Stimulated activated naive CD8-positive, alpha-beta T cell treated with anti-CD3 and anti-CD28 coated beads, Interleukin-15, amount 100 ng/mL, for 72 hours (primary cell): ENCODE results near the gene NFKB2.
A peak's percentile ranks its signal among the peaks of the same experiment; 100 is the strongest.

Experiments
- ATAC-seq: fragments of 150-1000 bp; cut with Tn5 transposase; 2 replicates; pipeline ENCODE4 v1.10.0; 2021; ENCODE audit warnings: mild to moderate bottlenecking, moderate library complexity
- DNase-seq, 2 donors: peaks; one replicate each; pipeline ENCODE4 v3.0.0; 2021 to 2022
- H3K27ac Mint-ChIP-seq, 2 donors: one replicate each; pipeline ENCODE4 v1.8.0; 2022; ENCODE audit warnings: mild to moderate bottlenecking in 2 of 2, mixed read lengths in 2 of 2, moderate library complexity in 2 of 2
- H3K27me3 Mint-ChIP-seq: one replicate; pipeline ENCODE4 v1.8.0; 2022; ENCODE audit warnings: mixed read lengths
- H3K4me1 Mint-ChIP-seq: one replicate; pipeline ENCODE4 v1.8.0; 2022; ENCODE audit warnings: mild to moderate bottlenecking, mixed read lengths
- H3K4me3 Mint-ChIP-seq, 2 donors: one replicate each; pipeline ENCODE4 v1.8.0; 2022; ENCODE audit warnings: mild to moderate bottlenecking in 2 of 2, mixed read lengths in 2 of 2, moderate library complexity in 1 of 2
- H3K9me3 Mint-ChIP-seq, 2 donors: one replicate each; pipeline ENCODE4 v1.8.0; 2022; ENCODE audit warnings: mixed read lengths in 2 of 2

Gene NFKB2

DNA sequence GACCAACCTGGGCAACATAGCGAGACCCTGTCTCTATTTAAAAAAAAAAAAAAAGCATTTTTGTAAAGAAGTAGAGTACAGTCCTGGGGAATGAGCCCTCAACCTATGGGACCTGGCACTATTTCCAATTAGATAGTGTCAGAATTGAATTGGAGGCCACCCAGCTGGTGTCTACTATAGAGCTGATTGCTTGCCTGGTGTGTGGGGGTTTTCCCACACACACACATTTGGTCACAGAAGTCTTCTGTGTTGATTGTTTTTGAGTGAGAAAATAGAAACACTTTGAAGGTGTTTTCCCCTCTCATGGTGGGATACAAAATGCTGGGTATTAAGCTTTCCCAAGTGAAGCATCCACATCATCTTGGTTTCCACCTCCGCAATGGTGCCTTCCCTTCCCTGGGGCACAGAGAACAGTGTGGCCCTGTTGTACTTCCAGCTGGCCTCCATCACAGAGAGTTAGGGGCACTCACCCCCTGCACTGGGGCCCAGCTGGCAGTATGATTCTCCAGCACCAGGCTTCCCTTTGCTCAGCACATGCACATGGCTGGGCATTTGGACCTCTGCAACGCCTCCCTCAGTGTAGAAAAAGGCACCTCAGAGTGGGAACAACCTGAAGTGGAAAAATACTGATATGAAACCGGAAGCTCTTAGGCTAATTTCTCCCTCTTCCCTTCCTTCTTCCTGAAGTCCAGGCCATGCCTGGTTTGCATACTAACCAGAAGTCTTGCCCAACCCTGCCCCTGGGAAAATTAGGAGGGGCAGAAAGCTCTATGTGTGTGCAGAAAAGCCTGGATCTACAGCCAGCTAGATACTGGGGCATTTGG is 10.7 kb upstream of the NFKB2 start:
- DNase-seq (no peak), ATAC-seq (peak; percentile 52)
- Mint-ChIP-seq H3K9me3 (no peaks in the 10 kb centered on the region), H3K4me1 (peaks cover 15% of the 10 kb centered on the region), H3K4me3 (no peak overlapping the region), H3K27ac (peak overlapping the region in 1 of 2 donors; percentile 63), H3K27me3 (no peaks in the 10 kb centered on the region)

DNA sequence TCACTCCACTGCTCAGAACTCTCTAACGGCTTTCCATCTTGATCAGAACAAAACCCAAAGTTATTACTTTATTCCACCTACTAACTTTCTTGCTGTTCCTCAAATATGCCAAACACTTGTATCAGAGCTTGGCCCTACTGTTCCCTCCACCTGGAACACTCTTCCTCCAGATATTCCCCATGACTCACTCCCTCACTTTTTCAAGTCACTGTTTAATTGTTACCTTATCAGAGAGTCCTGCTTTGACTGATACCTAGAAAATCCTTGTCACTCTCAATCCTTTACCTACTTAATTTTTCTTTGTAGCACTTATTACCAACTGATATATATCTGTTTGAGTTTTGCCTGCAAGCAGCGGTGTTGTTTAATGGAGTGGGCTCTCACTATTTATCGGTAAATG is 5.6 kb upstream of the NFKB2 start:
- Mint-ChIP-seq H3K27ac (no peak overlapping the region), H3K4me3 (no peak overlapping the region), H3K4me1 (peaks cover 32% of the 10 kb centered on the region), H3K27me3 (no peaks in the 10 kb centered on the region), H3K9me3 (no peaks in the 10 kb centered on the region)
- ATAC-seq (no peak), DNase-seq (no peak)

DNA sequence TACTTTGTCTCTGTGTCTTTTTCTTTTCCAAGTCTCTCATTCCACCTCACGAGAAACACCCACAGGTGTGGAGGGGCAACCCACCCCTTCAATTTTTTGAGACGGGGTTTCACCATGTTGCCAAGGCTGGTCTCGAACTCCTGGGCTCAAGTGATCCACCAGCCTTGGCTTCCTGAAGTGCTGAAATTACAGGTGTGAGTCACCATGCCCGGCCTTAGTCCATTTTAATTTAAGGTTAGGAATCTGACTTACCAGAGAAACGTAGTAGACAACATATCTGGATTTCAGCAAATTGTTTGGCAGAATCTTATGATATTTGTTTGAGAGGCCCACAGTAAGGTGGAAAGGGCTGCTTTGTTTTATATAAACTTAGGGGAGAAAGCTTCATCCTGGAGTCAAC is 3.2 kb upstream of the NFKB2 start:
- DNase-seq (no peak), ATAC-seq (no peak)
- peaks cover 40% of the 10 kb centered on the region for H3K4me1 Mint-ChIP-seq
- H3K27me3 Mint-ChIP-seq, result no peaks in the 10 kb centered on the region
- H3K27ac Mint-ChIP-seq, result no peak overlapping the region
- no peaks in the 10 kb centered on the region for H3K9me3 Mint-ChIP-seq
- peak overlapping the region in 1 of 2 donors; percentile 86 for H3K4me3 Mint-ChIP-seq

DNA sequence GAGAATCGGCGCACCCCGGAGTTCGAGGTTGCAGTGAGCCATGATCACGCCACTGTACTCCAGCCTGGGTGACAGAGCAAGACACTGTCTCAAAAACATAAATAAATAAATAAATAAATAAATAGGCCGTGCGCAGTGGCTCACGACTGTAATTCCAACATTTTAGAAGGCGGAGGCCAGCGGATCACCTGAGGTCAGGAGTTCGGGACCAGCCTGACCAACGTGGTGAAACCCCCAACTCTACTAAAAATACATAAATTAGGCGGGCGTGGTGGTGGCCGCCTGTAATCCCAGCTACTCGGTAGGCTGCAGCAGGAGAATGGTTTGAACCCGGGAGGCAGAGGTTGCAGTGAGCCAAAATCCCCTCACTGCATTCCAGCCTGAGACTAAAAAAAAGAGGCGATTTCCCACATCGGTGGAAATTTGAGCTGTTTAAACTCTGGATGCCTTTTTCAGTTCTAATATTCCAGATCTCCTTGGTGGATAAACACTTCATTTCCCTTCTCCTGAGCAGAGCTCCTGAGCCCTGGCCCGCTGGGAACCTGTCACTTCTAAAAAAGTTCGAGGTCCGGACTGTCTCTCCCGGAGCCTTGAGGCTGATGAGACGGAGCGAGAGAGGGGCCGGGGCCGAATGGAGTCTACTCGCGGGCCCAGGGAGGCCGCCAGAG is 2.0 kb upstream of the NFKB2 start:
- H3K27me3 Mint-ChIP-seq, result no peaks in the 10 kb centered on the region
- H3K27ac Mint-ChIP-seq, result peak overlapping the region; percentile 98 to 99
- DNase-seq (no peak), ATAC-seq (no peak)
- no peaks in the 10 kb centered on the region for H3K9me3 Mint-ChIP-seq
- peaks cover 53% of the 10 kb centered on the region for H3K4me1 Mint-ChIP-seq
- peak overlapping the region; percentile 86 to 96 for H3K4me3 Mint-ChIP-seq

DNA sequence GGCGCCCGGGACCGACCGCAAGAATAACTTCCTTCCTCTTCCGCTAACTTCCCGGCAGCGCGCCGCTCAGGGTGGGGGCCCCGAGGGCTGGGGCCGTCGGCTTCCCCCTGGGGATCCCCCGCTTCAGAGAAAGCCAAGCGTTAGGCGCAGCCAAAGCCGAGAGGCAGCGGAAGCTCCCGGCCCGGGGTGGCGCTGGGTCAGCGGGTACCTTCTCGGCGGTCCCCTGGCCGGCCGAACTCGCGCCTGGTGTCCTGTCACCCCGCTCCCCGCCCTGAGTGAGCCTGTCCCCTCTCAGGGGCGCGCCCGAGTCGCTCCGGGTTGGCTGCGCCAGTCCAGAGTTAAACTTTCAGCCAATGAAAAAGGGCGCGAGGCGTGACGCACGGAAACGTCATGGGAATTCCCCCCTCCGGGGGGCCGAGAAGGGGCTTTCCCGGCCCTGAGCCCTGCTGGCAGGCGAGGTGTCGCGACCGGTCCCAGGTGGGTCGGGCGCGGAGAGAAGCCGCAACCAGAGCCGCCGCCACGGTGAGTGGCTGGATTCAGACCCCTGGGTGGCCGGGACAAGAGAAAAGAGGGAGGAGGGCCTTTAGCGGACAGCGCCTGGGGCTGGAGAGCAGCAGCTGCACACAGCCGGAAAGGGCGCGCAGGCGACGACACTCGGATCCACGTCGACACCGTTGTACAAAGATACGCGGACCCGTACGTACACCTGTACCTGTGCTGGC is 1.3 kb upstream of the NFKB2 start:
- H3K27ac Mint-ChIP-seq, result peak overlapping the region; percentile 98 to 99

DNA sequence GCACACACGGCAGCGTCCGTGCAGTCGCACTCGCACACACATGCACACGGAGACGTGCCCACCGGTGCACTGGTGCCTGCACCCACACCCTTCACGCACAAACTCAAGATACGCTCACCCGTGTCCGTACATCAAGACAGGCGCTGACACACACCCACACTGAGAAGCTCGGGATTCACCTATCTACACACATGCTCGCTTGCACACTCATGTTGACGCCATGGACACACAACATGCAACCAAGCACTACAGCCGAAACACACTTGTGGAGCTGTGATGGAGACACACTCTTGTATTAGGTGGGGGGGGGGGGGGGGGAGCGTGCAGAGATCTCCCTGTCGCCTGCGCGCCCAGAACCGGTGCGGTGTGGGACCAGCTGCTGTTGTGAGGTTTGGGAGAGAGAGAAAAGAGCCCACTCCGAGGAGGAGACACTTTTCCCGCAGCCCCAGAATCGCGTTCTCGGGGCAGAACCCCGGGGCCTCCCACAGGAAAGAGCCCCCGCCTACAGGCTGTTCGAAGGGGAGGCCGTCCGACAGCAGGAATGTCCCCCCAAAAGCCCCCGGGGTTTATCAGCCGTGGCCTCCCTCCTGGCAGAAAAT is 605 bp upstream of the NFKB2 start:
- Mint-ChIP-seq H3K4me3 (peak overlapping the region; percentile 86 to 96), H3K27ac (peak overlapping the region; percentile 98 to 99), H3K9me3 (no peaks in the 10 kb centered on the region), H3K4me1 (peaks cover 65% of the 10 kb centered on the region), H3K27me3 (no peaks in the 10 kb centered on the region)
- DNase-seq, result peak; percentile 82 to 91
- ATAC-seq, result peak; percentile 41

More for the DNA sequence above, 1.3 kb upstream of the NFKB2 start:
- H3K4me3 Mint-ChIP-seq, result peak overlapping the region; percentile 86 to 96
- no peaks in the 10 kb centered on the region for H3K27me3 Mint-ChIP-seq
- no peaks in the 10 kb centered on the region for H3K9me3 Mint-ChIP-seq
- peaks cover 58% of the 10 kb centered on the region for H3K4me1 Mint-ChIP-seq
- peak; percentile 100 for DNase-seq
- ATAC-seq, result peak; percentile 90

DNA sequence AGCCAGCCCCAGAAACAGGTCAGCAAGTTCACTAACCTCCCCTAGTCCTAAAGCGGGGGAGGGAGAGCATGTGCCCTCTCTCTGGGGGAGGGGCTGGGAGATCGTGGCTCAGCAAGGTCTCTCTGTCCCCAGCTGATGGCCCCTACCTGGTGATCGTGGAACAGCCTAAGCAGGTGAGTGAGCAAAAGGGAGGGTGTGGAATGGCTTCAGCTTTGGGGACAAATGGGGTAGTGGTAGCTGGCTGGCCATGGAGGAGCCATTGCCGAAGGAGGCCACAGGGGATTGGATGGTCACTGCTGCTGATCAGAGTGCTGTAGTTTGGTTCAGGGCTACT is 779 bp downstream of the NFKB2 start:
- Mint-ChIP-seq H3K4me3 (peak overlapping the region; percentile 86 to 96), H3K9me3 (no peaks in the 10 kb centered on the region), H3K27ac (peak overlapping the region; percentile 98 to 99), H3K4me1 (peaks cover 70% of the 10 kb centered on the region), H3K27me3 (no peaks in the 10 kb centered on the region)
- DNase-seq (peak in 1 of 2 donors; percentile 31), ATAC-seq (no peak)

DNA sequence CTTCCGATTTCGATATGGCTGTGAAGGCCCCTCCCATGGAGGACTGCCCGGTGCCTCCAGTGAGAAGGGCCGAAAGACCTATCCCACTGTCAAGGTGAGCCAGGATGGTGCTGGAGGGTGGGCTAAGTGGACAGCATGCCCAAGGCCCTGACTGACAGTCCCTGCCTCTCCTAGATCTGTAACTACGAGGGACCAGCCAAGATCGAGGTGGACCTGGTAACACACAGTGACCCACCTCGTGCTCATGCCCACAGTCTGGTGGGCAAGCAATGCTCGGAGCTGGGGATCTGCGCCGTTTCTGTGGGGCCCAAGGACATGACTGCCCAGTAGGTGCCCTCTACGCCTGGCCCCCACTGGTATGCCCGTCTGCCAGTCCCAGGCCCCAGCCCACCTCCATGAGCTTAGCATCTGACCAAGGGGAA is 1.2 kb downstream of the NFKB2 start:
- H3K4me1 Mint-ChIP-seq, result peaks cover 74% of the 10 kb centered on the region
- peak overlapping the region; percentile 98 to 99 for H3K27ac Mint-ChIP-seq
- no peaks in the 10 kb centered on the region for H3K9me3 Mint-ChIP-seq
- ATAC-seq, result no peak
- peak overlapping the region; percentile 86 to 96 for H3K4me3 Mint-ChIP-seq
- no peak for DNase-seq
- no peaks in the 10 kb centered on the region for H3K27me3 Mint-ChIP-seq

DNA sequence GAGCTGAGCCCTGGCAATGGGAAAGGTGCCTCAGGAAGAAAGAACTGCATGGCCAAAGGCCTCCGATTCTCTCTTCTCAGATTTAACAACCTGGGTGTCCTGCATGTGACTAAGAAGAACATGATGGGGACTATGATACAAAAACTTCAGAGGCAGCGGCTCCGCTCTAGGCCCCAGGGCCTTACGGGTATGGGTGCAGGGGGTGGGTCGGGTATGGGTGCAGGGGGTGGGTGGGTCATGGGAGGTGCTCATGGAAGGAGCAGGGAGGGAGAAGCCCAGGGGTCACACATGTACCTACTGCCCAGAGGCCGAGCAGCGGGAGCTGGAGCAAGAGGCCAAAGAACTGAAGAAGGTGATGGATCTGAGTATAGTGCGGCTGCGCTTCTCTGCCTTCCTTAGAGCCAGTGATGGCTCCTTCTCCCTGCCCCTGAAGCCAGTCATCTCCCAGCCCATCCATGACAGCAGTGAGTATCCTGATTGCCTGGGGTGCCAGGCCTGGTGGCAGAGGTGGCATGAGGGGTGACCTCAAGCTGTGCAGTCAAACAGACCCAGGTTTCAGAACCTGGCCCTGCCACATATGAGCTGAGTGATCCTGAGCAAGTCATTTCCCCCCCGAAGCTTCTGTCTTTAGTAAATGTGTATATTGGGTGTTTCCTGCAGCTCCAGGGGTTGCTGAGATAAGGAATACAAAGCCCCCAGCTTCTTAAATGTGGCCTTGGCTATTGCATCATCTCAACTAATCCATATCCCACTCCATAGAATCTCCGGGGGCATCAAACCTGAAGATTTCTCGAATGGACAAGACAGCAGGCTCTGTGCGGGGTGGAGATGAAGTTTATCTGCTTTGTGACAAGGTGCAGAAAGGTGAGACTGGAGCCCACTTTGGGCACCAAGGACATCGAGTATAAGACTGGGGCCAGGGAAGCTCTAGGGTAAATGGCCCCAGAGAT is 2.0 kb downstream of the NFKB2 start:
- H3K4me1 Mint-ChIP-seq, result peaks cover 76% of the 10 kb centered on the region
- H3K9me3 Mint-ChIP-seq, result no peaks in the 10 kb centered on the region
- H3K27ac Mint-ChIP-seq, result peak overlapping the region; percentile 71 to 98
- H3K27me3 Mint-ChIP-seq, result no peaks in the 10 kb centered on the region
- no peak for ATAC-seq
- DNase-seq, result peak in 1 of 2 donors; percentile 20
- H3K4me3 Mint-ChIP-seq, result peak overlapping the region; percentile 86 to 96

DNA sequence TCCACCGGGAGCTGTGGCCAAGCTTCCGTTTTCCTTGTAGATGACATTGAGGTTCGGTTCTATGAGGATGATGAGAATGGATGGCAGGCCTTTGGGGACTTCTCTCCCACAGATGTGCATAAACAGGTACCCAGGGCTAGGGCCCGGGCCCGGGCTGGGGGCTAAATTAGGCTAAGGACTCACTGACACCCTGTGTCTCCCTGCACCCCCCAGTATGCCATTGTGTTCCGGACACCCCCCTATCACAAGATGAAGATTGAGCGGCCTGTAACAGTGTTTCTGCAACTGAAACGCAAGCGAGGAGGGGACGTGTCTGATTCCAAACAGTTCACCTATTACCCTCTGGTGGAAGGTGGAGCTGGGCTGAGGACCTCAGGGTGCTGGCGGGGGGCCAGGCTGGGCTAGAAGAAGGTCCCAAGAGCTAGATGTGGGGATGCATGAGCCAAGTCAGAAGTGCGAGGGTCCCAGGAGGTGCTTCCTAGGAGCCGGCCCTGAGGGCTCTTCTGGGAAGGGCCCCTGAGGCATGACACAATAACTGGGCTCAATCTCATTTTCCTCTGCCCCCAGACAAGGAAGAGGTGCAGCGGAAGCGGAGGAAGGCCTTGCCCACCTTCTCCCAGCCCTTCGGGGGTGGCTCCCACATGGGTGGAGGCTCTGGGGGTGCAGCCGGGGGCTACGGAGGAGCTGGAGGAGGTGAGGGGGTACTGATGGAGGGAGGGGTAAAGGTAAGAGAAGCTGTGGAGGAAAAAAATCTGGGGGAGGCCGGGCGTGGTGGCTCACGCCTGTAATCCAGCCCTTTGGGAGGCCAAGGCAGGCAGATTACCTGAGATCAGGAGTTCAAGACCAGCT is 2.9 kb downstream of the NFKB2 start:
- ATAC-seq, result no peak
- Mint-ChIP-seq H3K9me3 (no peaks in the 10 kb centered on the region), H3K27me3 (no peaks in the 10 kb centered on the region), H3K27ac (peak overlapping the region; percentile 33 to 76), H3K4me3 (peak overlapping the region; percentile 86 to 96), H3K4me1 (peaks cover 70% of the 10 kb centered on the region)
- peak in 1 of 2 donors; percentile 21 for DNase-seq

DNA sequence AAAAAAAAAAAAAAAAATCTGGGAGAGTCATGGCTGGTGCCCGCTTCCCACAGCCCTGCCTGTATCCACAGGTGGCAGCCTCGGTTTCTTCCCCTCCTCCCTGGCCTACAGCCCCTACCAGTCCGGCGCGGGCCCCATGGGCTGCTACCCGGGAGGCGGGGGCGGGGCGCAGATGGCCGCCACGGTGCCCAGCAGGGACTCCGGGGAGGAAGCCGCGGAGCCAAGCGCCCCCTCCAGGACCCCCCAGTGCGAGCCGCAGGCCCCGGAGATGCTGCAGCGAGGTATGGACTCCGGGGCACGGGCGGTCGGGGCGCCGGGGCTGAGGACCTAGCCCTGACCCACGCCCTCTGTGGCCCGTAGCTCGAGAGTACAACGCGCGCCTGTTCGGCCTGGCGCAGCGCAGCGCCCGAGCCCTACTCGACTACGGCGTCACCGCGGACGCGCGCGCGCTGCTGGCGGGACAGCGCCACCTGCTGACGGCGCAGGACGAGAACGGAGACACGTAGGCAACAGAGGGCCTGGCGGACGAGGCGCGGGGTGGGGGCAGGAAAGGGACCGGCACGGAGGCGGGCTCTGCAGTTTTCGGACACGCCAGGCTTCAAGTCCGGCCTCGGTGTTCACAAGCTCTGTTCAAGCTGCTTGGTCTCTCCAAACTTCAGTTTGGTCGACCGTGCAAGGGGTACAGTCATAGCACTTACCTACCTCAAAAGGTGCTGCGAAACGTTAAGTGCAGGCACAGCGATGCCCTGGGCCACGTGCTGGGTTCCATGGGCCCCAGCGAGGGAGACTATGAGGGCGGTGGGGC is 3.9 kb downstream of the NFKB2 start:
- H3K27me3 Mint-ChIP-seq, result no peaks in the 10 kb centered on the region
- peak; percentile 89 to 91 for DNase-seq

DNA sequence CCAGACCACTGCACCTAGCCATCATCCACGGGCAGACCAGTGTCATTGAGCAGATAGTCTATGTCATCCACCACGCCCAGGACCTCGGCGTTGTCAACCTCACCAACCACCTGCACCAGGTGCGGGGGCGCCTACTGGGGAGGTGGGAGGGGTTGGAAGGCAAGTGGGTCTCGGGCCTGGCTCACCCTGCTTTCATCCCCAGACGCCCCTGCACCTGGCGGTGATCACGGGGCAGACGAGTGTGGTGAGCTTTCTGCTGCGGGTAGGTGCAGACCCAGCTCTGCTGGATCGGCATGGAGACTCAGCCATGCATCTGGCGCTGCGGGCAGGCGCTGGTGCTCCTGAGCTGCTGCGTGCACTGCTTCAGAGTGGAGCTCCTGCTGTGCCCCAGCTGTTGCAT is 4.6 kb downstream of the NFKB2 start:
- ATAC-seq (no peak), DNase-seq (no peak)
- peak overlapping the region in 1 of 2 donors; percentile 80 for H3K27ac Mint-ChIP-seq
- peaks cover 79% of the 10 kb centered on the region for H3K4me1 Mint-ChIP-seq
- peak overlapping the region; percentile 82 to 96 for H3K4me3 Mint-ChIP-seq
- H3K9me3 Mint-ChIP-seq, result no peaks in the 10 kb centered on the region
- no peaks in the 10 kb centered on the region for H3K27me3 Mint-ChIP-seq

More for the DNA sequence above, 3.9 kb downstream of the NFKB2 start:
- peak; percentile 58 for ATAC-seq
- H3K27ac Mint-ChIP-seq, result peak overlapping the region; percentile 33 to 87
- H3K9me3 Mint-ChIP-seq, result no peaks in the 10 kb centered on the region
- peaks cover 72% of the 10 kb centered on the region for H3K4me1 Mint-ChIP-seq
- peak overlapping the region; percentile 86 to 96 for H3K4me3 Mint-ChIP-seq
